Measurements from ENCODE around the gene SNAP29.
A peak's percentile ranks its signal among the peaks of the same experiment; 100 is the strongest.
"Not testable (repeated sequence)": the region's sequence is repeated elsewhere in the genome, so short reads cannot be mapped to it uniquely, and the experiment has no call there.

Gene SNAP29

GRCh38 chr22:20933910-20934309 is 75.1 kb downstream of the SNAP29 start:
- no peak overlapping the region for H3K4me3 ChIP-seq (ENCODE audit: low read length, poor library complexity, severe bottlenecking)
- H3F3A ChIP-seq (ENCODE audit: low read depth), result no peaks in the 10 kb centered on the region
- H3K9me2 ChIP-seq (replicated peaks; ENCODE audit: low read depth, low read length), result no peaks in the 10 kb centered on the region
- peaks cover 8% of the 10 kb centered on the region for H3K4me1 ChIP-seq (ENCODE audit: insufficient read depth, low read length, poor library complexity, severe bottlenecking)
- TF ChIP-seq CTCF (conservative IDR thresholded peaks at IDR 0.05; ENCODE audit: low read length) (no peak), EZH2phosphoT487 (IDR thresholded peaks at IDR 0.05; ENCODE audit: borderline replicate concordance) (no peak)
- H3K79me2 ChIP-seq (ENCODE audit: insufficient read depth, low read length), result peaks cover 97% of the 10 kb centered on the region
- H3K27me3 ChIP-seq (ENCODE audit: insufficient read depth, low read length, poor library complexity, severe bottlenecking), result no peaks in the 10 kb centered on the region
- H3K9ac ChIP-seq (ENCODE audit: low read depth, low read length, poor library complexity, severe bottlenecking), result no peak overlapping the region
- H3K36me3 ChIP-seq (ENCODE audit: insufficient read depth, low read length), result peaks cover 55% of the 10 kb centered on the region
- H4K20me1 ChIP-seq (ENCODE audit: insufficient read depth, low read length, poor library complexity, severe bottlenecking), result peaks cover 90% of the 10 kb centered on the region
- H3K4me2 ChIP-seq (ENCODE audit: low read depth, low read length, poor library complexity, severe bottlenecking), result no peak overlapping the region
- no peak overlapping the region for H2AFZ ChIP-seq (ENCODE audit: low read length)
- no peaks in the 10 kb centered on the region for H3K9me3 ChIP-seq (ENCODE audit: insufficient read depth, low read depth, low read length)

GRCh38 chr22:20935049-20935448 is 76.2 kb downstream of the SNAP29 start:
- not testable (repeated sequence) for H3K9me3 ChIP-seq (ENCODE audit: insufficient read depth, low read depth, low read length)
- H4K20me1 ChIP-seq (ENCODE audit: insufficient read depth, low read length, poor library complexity, severe bottlenecking), result peaks cover 90% of the 10 kb centered on the region

GRCh38 chr22:20935780-20936539 is 77.2 kb downstream of the SNAP29 start:
- H3K79me2 ChIP-seq (ENCODE audit: insufficient read depth, low read length), result peaks cover 100% of the 10 kb centered on the region
- H3F3A ChIP-seq (ENCODE audit: low read depth); H3K9me2 ChIP-seq (replicated peaks; ENCODE audit: low read depth, low read length); H3K9ac ChIP-seq (ENCODE audit: low read depth, low read length, poor library complexity, severe bottlenecking); H3K4me2 ChIP-seq (ENCODE audit: low read depth, low read length, poor library complexity, severe bottlenecking); H3K4me1 ChIP-seq (ENCODE audit: insufficient read depth, low read length, poor library complexity, severe bottlenecking); H3K27me3 ChIP-seq (ENCODE audit: insufficient read depth, low read length, poor library complexity, severe bottlenecking); H3K9me3 ChIP-seq (ENCODE audit: insufficient read depth, low read depth, low read length); H3K4me3 ChIP-seq (ENCODE audit: low read length, poor library complexity, severe bottlenecking); H2AFZ ChIP-seq (ENCODE audit: low read length): not testable (repeated sequence)
- H4K20me1 ChIP-seq (ENCODE audit: insufficient read depth, low read length, poor library complexity, severe bottlenecking), result peaks cover 92% of the 10 kb centered on the region
- H3K36me3 ChIP-seq (ENCODE audit: insufficient read depth, low read length), result peaks cover 63% of the 10 kb centered on the region

More at GRCh38 chr22:20935049-20935448, 76.2 kb downstream of the SNAP29 start:
- Histone ChIP-seq H3K79me2 (ENCODE audit: insufficient read depth, low read length) (peaks cover 100% of the 10 kb centered on the region), H3K36me3 (ENCODE audit: insufficient read depth, low read length) (peaks cover 56% of the 10 kb centered on the region)
- not testable (repeated sequence) for H3F3A ChIP-seq (ENCODE audit: low read depth); H3K4me3 ChIP-seq (ENCODE audit: low read length, poor library complexity, severe bottlenecking); H3K27me3 ChIP-seq (ENCODE audit: insufficient read depth, low read length, poor library complexity, severe bottlenecking); H2AFZ ChIP-seq (ENCODE audit: low read length); H3K4me2 ChIP-seq (ENCODE audit: low read depth, low read length, poor library complexity, severe bottlenecking); H3K4me1 ChIP-seq (ENCODE audit: insufficient read depth, low read length, poor library complexity, severe bottlenecking); H3K9ac ChIP-seq (ENCODE audit: low read depth, low read length, poor library complexity, severe bottlenecking); H3K9me2 ChIP-seq (replicated peaks; ENCODE audit: low read depth, low read length)

- H3K4me3 ChIP-seq (ENCODE audit: low read length, poor library complexity, severe bottlenecking), result no peak overlapping the region
- peak overlapping the region; percentile 22 for H3K4me2 ChIP-seq (ENCODE audit: low read depth, low read length, poor library complexity, severe bottlenecking)
- H3F3A ChIP-seq (ENCODE audit: low read depth), result no peaks in the 10 kb centered on the region
- H2AFZ ChIP-seq (ENCODE audit: low read length), result no peak overlapping the region
- H3K9ac ChIP-seq (ENCODE audit: low read depth, low read length, poor library complexity, severe bottlenecking), result no peak overlapping the region
- H3K4me1 ChIP-seq (ENCODE audit: insufficient read depth, low read length, poor library complexity, severe bottlenecking), result peaks cover 5% of the 10 kb centered on the region
- peaks cover 98% of the 10 kb centered on the region for H3K79me2 ChIP-seq (ENCODE audit: insufficient read depth, low read length)
- no peak for TF ChIP-seq EZH2phosphoT487 (IDR thresholded peaks at IDR 0.05; ENCODE audit: borderline replicate concordance)
- H3K9me2 ChIP-seq (replicated peaks; ENCODE audit: low read depth, low read length), result no peaks in the 10 kb centered on the region
- H3K27me3 ChIP-seq (ENCODE audit: insufficient read depth, low read length, poor library complexity, severe bottlenecking), result no peaks in the 10 kb centered on the region
- peaks cover 72% of the 10 kb centered on the region for H3K36me3 ChIP-seq (ENCODE audit: insufficient read depth, low read length)
- H4K20me1 ChIP-seq (ENCODE audit: insufficient read depth, low read length, poor library complexity, severe bottlenecking), result peaks cover 92% of the 10 kb centered on the region
- H3K9me3 ChIP-seq (ENCODE audit: insufficient read depth, low read depth, low read length), result no peaks in the 10 kb centered on the region
Observed at GRCh38 chr22:20937031-20937793, 78.4 kb downstream of the SNAP29 start.

Measured in Loucy (cell line).